ENCODE measurements around the gene ARID1B.

DNA sequence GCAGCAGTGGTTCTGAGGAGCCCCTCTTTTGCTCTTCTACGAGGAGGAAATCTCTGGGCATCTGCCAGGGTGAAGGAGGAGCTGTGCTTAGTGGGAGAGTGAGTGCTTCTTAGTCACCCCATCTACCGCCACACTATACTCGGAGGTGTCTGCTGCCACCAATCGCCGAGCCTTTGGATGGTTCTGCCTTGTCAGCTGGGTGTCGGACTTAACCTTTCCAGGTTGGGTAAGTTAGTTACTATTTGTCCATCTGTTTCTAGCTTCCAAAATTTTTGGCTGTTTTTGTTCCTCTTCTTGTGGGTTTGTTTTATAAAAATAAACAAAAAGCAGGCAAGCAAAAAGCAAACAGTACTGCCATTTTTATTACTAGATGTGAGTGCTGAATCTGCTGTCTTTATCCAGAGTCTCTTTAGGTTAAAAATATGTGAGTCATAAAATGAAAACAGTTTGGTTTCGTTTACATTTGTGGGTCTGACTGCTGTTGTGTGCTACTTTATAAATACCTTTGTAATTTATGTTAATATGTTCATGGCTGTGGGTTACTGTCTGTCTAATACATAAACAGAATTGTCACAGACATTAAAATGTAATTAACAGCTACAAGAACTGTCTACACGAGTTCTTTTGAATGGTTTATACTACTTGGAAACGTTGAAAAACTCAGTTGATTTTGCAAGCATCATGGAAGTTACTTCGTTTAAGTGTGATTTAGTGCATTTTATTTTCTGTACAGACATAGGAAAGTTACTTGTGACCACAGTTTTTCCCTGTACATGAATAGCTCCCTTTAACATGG lies 89.2 kb downstream of the ARID1B start:
- TF ChIP-seq, protein P1, sequence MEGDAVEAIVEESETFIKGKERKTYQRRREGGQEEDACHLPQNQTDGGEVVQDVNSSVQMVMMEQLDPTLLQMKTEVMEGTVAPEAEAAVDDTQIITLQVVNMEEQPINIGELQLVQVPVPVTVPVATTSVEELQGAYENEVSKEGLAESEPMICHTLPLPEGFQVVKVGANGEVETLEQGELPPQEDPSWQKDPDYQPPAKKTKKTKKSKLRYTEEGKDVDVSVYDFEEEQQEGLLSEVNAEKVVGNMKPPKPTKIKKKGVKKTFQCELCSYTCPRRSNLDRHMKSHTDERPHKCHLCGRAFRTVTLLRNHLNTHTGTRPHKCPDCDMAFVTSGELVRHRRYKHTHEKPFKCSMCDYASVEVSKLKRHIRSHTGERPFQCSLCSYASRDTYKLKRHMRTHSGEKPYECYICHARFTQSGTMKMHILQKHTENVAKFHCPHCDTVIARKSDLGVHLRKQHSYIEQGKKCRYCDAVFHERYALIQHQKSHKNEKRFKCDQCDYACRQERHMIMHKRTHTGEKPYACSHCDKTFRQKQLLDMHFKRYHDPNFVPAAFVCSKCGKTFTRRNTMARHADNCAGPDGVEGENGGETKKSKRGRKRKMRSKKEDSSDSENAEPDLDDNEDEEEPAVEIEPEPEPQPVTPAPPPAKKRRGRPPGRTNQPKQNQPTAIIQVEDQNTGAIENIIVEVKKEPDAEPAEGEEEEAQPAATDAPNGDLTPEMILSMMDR (tag by site-specific recombination; IDR thresholded peaks at IDR 0.05): no peak; the same call in 1 of the 2 replicates
- TF ChIP-seq ZNF24 (tag by site-specific recombination; IDR thresholded peaks at IDR 0.05) (no peak), BCL11A (tag by site-specific recombination; IDR thresholded peaks at IDR 0.05; ENCODE audit: low read depth) (no peak), ZNF211 (tag by site-specific recombination; IDR thresholded peaks at IDR 0.05; ENCODE audit: low read depth) (no peak), GLIS2 (tag by site-specific recombination; IDR thresholded peaks at IDR 0.05) (no peak), ZNF311 (tag by site-specific recombination; IDR thresholded peaks at IDR 0.05; ENCODE audit: borderline replicate concordance) (no peak), ZNF768 (tag by site-specific recombination; IDR thresholded peaks at IDR 0.05) (no peak), ZNF274 (IDR thresholded peaks at IDR 0.05; ENCODE audit: low read length) (no peak), ZNF274 (tag by site-specific recombination; IDR thresholded peaks at IDR 0.05; ENCODE audit: borderline replicate concordance) (no peak)
- TF ChIP-seq, protein P2, sequence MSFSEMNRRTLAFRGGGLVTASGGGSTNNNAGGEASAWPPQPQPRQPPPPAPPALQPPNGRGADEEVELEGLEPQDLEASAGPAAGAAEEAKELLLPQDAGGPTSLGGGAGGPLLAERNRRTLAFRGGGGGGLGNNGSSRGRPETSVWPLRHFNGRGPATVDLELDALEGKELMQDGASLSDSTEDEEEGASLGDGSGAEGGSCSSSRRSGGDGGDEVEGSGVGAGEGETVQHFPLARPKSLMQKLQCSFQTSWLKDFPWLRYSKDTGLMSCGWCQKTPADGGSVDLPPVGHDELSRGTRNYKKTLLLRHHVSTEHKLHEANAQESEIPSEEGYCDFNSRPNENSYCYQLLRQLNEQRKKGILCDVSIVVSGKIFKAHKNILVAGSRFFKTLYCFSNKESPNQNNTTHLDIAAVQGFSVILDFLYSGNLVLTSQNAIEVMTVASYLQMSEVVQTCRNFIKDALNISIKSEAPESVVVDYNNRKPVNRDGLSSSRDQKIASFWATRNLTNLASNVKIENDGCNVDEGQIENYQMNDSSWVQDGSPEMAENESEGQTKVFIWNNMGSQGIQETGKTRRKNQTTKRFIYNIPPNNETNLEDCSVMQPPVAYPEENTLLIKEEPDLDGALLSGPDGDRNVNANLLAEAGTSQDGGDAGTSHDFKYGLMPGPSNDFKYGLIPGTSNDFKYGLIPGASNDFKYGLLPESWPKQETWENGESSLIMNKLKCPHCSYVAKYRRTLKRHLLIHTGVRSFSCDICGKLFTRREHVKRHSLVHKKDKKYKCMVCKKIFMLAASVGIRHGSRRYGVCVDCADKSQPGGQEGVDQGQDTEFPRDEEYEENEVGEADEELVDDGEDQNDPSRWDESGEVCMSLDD (tag by site-specific recombination; IDR thresholded peaks at IDR 0.05): no peak
- TF ChIP-seq, protein P3, sequence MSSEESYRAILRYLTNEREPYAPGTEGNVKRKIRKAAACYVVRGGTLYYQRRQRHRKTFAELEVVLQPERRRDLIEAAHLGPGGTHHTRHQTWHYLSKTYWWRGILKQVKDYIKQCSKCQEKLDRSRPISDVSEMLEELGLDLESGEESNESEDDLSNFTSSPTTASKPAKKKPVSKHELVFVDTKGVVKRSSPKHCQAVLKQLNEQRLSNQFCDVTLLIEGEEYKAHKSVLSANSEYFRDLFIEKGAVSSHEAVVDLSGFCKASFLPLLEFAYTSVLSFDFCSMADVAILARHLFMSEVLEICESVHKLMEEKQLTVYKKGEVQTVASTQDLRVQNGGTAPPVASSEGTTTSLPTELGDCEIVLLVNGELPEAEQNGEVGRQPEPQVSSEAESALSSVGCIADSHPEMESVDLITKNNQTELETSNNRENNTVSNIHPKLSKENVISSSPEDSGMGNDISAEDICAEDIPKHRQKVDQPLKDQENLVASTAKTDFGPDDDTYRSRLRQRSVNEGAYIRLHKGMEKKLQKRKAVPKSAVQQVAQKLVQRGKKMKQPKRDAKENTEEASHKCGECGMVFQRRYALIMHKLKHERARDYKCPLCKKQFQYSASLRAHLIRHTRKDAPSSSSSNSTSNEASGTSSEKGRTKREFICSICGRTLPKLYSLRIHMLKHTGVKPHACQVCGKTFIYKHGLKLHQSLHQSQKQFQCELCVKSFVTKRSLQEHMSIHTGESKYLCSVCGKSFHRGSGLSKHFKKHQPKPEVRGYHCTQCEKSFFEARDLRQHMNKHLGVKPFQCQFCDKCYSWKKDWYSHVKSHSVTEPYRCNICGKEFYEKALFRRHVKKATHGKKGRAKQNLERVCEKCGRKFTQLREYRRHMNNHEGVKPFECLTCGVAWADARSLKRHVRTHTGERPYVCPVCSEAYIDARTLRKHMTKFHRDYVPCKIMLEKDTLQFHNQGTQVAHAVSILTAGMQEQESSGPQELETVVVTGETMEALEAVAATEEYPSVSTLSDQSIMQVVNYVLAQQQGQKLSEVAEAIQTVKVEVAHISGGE (tag by site-specific recombination; conservative IDR thresholded peaks at IDR 0.05; ENCODE audit: low read depth): no peak

All from HEK293 (cell line).